Gastrocnemius medialis (tissue), 4 donors: ENCODE measurements around the gene SCGB3A2.

Experiments
- POLR2A ChIP-seq, 2 donors: fragments of 450-650 bp; IDR thresholded peaks; one replicate each; pipeline ENCODE4 v1.6.1; 2017; ENCODE audit warnings: antibody characterized with exemption in 2 of 2, mild to moderate bottlenecking in 2 of 2, moderate library complexity in 2 of 2
- TF ChIP-seq, protein P1 (sequence below), 5 experiments: fragments of 450-650 bp in 3 of 5; fragments of 200-600 bp in 2 of 5; sonication (generic) in 2 of 5; IDR thresholded peaks in 4 of 5; conservative IDR thresholded peaks in 1 of 5; 1 replicate in 4 of 5; 2 replicates in 1 of 5; pipeline ENCODE4 v1.5.1; 2016 to 2019; ENCODE audit warnings: antibody characterized with exemption in 5 of 5, mild to moderate bottlenecking in 3 of 5, moderate library complexity in 3 of 5

DNA sequence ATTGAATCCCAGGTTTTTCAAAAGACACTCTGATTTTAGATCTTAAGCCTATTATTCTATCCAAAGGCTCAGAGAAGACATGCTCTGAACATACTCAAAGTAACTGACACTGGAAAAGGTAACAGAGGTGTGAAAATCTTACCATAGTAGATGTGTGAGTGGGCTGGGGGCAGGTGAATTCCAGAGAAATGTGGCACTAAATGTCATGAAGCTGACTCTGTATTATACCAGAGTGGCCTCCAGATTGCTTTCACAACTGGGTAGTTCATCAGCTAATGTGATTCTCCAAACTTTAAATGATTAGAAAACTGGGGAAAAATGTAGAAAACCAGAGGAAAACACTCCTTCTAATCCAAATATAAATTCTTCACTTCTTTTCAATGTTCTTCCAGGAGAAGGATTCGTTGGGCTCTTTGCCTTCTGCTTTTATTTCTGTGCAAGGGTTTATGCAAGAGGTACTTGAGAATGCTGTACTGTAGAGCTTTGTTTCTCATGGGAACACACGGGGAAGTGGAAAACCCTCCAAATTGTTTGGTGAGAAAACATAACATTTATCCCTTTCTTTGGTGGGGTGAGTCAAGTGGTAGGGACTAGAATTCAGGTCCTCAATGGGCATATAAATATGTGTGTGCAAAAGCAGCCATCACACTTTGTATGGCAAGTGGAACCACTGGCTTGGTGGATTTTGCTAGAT is at the start of gene SCGB3A2:
- no peak for TF ChIP-seq POLR2A (IDR thresholded peaks at IDR 0.05)
- TF ChIP-seq, protein P1, sequence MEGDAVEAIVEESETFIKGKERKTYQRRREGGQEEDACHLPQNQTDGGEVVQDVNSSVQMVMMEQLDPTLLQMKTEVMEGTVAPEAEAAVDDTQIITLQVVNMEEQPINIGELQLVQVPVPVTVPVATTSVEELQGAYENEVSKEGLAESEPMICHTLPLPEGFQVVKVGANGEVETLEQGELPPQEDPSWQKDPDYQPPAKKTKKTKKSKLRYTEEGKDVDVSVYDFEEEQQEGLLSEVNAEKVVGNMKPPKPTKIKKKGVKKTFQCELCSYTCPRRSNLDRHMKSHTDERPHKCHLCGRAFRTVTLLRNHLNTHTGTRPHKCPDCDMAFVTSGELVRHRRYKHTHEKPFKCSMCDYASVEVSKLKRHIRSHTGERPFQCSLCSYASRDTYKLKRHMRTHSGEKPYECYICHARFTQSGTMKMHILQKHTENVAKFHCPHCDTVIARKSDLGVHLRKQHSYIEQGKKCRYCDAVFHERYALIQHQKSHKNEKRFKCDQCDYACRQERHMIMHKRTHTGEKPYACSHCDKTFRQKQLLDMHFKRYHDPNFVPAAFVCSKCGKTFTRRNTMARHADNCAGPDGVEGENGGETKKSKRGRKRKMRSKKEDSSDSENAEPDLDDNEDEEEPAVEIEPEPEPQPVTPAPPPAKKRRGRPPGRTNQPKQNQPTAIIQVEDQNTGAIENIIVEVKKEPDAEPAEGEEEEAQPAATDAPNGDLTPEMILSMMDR (IDR thresholded peaks at IDR 0.05 in 4 of 5, conservative IDR thresholded peaks at IDR 0.05 in 1 of 5) = no peak
